Chondrocyte (in vitro differentiated cells): ENCODE data around the gene DLGAP4. TPM values are rescaled to one million over a fixed set of nuclear protein-coding genes. Genes with fewer than 3 reads are reported as not detected.

Experiments used
- DNase-seq: peaks from one replicate; pipeline ENCODE4 v3.0.0; 2021; ENCODE audit warnings: mixed read lengths, low spot score
- H3K27ac Mint-ChIP-seq: one replicate; pipeline ENCODE4 v1.8.0; 2021; ENCODE audit warnings: mild to moderate bottlenecking, moderate library complexity, mixed read lengths; ENCODE audit not compliant: unreplicated experiment
- H3K27me3 Mint-ChIP-seq: 2 replicates; pipeline ENCODE4 v1.8.0; 2021; ENCODE audit warnings: low read depth, mixed read lengths
- H3K36me3 Mint-ChIP-seq: 2 replicates; pipeline ENCODE4 v1.8.0; 2021; ENCODE audit warnings: low read depth, mixed read lengths
- H3K4me1 Mint-ChIP-seq: 2 replicates; pipeline ENCODE4 v1.8.0; 2021; ENCODE audit warnings: low read depth, mild to moderate bottlenecking, mixed read lengths
- H3K4me3 Mint-ChIP-seq: one replicate; pipeline ENCODE4 v1.8.0; 2021; ENCODE audit warnings: mild to moderate bottlenecking, moderate library complexity, mixed read lengths; ENCODE audit not compliant: unreplicated experiment
- H3K9me3 Mint-ChIP-seq: 2 replicates; pipeline ENCODE4 v1.8.0; 2021; ENCODE audit warnings: low read depth, mixed read lengths
- total RNA-seq: library from RNA; stranded (reverse); gene quantifications from 3 replicates; pipeline ENCODE4 v1.2.1, GENCODE V29; 2021
- TF ChIP-seq, protein P1 (sequence below): fragments of 200-600 bp; sonication (generic); IDR thresholded peaks from 2 replicates; pipeline ENCODE4 v1.5.0; 2021; ENCODE audit warnings: antibody characterized with exemption, mild to moderate bottlenecking, moderate library complexity

The DLGAP4 gene
- total RNA-seq, 1 donor from 2014 or later, result 161 TPM

DNA sequence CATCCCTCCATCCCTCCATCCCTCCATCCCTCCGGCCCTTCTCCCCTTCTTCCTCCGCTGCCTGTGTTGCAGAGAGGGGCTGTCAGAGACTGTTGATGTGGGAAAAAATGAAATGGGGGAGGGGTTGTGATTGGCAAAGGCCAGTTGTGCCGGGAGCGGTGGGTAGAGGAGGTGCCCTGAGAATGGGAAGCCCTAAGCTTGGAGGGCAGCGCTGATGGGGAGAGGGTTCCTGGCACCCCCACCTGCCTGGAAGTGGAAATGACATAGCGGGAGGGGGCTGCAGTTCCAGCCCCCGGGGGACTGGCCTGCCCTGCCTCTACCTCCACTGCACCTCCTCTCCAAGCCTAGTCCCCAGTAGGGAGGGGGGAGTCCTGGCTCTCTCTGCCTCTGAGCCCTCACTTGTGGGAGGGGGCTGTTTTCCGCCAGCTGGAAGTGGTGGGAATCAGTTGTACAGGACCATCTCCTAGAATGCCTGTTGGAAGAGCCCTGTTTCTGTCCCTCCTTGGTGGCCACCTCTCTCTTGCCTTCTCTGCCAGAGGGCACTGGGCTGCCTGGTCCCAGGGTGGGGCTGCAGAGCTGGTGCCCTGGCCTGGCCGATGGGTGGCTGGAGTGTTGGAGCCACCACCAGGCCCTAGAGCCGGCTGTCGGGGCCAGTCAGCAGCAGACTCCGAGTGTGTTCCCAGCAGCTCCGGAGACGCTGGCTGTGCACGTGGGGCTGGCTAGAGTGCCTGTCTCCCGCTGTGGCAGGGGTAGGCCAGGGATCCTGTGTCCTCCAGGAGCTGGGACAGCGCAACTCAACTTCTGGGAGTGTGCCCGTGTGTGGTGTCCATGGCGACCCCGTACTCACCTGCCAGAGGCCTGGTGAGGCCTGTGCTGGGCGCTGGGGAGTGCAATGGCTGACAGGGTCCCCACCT lies 1.5 kb downstream of the DLGAP4 start:
- H3K9me3 Mint-ChIP-seq, result no peaks in the 10 kb centered on the region
- TF ChIP-seq, protein P1, sequence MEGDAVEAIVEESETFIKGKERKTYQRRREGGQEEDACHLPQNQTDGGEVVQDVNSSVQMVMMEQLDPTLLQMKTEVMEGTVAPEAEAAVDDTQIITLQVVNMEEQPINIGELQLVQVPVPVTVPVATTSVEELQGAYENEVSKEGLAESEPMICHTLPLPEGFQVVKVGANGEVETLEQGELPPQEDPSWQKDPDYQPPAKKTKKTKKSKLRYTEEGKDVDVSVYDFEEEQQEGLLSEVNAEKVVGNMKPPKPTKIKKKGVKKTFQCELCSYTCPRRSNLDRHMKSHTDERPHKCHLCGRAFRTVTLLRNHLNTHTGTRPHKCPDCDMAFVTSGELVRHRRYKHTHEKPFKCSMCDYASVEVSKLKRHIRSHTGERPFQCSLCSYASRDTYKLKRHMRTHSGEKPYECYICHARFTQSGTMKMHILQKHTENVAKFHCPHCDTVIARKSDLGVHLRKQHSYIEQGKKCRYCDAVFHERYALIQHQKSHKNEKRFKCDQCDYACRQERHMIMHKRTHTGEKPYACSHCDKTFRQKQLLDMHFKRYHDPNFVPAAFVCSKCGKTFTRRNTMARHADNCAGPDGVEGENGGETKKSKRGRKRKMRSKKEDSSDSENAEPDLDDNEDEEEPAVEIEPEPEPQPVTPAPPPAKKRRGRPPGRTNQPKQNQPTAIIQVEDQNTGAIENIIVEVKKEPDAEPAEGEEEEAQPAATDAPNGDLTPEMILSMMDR, result no peak
- no peak overlapping the region for H3K27ac Mint-ChIP-seq
- DNase-seq, result no peak
- no peaks in the 10 kb centered on the region for H3K36me3 Mint-ChIP-seq
- H3K4me1 Mint-ChIP-seq, result peaks cover 5% of the 10 kb centered on the region
- H3K4me3 Mint-ChIP-seq, result no peak overlapping the region
- peaks cover 76% of the 10 kb centered on the region for H3K27me3 Mint-ChIP-seq

DNA sequence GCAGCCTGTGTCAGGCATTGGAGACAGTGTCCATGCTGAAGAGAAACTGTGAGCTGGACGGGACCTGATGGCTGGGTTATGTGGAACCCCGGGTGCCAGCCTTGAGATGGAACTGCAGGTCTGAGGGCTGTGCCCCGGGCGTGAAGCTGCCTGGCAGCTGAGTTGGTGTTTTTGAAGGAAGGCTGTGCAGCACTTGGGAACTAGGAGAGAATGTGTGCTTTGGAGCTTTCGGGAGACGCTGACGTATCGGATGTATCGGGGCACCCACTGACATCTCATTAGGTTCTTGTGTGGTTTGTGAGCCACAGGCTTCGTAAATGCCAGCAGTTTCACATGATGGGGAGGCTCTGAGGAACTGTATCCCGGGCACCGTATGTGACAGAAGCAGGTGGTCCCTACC lies 2.2 kb downstream of the DLGAP4 start:
- no peak overlapping the region for H3K4me3 Mint-ChIP-seq

DNA sequence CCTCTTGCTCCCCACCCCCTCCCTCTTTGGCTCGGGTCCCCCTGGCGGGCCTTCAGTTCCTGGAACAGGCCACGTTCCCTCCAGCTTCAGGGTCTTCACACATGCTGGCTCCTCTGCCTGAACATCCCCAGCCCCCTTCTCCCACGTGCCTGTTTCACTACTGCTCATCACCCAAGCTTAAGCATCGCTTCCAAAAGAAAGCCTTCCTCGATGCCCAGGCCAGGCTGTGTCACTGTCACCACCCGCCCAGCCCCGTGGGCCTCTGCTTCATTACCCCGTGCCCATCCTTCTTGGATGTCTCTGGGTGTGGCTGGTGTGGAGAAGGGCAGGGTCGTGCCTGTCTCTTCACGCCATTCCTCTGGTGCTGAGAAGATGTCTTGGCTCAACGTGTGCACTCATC lies 2.8 kb downstream of the DLGAP4 start:
- Mint-ChIP-seq H3K9me3 (no peaks in the 10 kb centered on the region), H3K4me1 (peaks cover 5% of the 10 kb centered on the region), H3K27ac (no peak overlapping the region), H3K27me3 (peaks cover 66% of the 10 kb centered on the region), H3K36me3 (no peaks in the 10 kb centered on the region), H3K4me3 (no peak overlapping the region)
- DNase-seq, result no peak
- TF ChIP-seq, protein P1, result no peak

More for the DNA sequence above, 2.2 kb downstream of the DLGAP4 start:
- DNase-seq, result no peak
- Mint-ChIP-seq H3K9me3 (no peaks in the 10 kb centered on the region), H3K36me3 (no peaks in the 10 kb centered on the region), H3K4me1 (peaks cover 5% of the 10 kb centered on the region), H3K27ac (no peak overlapping the region), H3K27me3 (peaks cover 73% of the 10 kb centered on the region)
- TF ChIP-seq, protein P1, result no peak

DNA sequence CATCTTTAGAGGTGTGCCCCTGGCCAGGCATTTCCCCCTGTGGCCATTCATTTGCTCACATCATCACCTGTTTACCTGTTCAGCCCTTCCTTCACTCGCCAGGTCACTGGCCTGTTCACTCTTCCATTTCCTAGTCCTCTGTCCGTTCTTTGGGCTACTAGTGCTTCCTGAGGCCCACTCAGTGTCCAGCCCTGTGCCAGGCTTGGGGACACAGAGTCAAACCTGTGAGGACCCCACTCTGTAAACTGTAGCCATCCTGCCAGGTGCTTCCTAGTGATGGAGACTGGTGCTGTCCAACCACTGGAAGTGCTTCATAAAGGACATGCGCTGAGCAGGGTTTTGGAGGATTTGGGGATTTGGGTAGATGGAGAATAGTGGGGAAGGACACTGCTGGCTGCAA lies 3.5 kb downstream of the DLGAP4 start:
- Mint-ChIP-seq H3K27me3 (peaks cover 63% of the 10 kb centered on the region), H3K4me3 (no peak overlapping the region), H3K4me1 (peaks cover 5% of the 10 kb centered on the region), H3K9me3 (no peaks in the 10 kb centered on the region), H3K36me3 (no peaks in the 10 kb centered on the region), H3K27ac (no peak overlapping the region)
- no peak for DNase-seq
- TF ChIP-seq, protein P1, result no peak

DNA sequence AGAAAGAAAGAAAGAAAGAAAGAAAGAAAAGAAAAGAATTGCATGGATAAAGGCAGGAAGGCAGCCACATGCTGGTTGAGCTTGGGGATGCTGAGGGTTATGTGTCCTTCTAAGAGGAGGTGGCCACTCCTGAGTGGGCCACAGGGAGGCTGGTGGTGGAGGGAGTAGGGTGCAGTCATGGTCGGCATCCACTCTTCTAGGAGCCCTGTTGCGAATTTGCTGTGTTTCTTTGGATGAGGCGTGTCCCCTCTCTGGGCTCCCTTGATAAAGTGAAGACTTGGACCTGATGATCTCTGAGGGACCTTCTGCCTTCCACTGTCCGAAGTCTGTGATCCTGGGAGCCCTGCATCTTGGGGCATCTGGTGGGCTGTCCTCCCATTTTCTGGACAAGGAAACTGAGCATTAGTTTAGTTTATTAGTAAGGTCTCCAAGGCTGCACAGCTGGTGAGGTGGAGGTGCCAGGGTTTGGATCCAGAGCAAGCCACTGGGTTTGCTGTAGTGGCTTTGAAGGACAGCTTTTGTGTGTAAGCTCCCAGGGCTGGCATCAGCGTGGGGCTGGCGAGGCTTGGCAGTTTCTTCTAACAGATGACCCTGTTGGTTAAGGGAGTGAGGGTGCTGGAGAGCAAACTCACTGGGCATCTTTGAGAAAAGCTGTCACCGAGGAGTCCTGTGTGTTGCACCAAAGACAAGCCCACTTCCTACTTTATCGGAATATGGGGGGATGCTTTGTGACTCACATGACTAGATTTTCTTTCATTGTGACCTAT lies 4.3 kb downstream of the DLGAP4 start:
- Mint-ChIP-seq H3K27me3 (peaks cover 57% of the 10 kb centered on the region), H3K4me1 (peaks cover 2% of the 10 kb centered on the region), H3K9me3 (no peaks in the 10 kb centered on the region), H3K27ac (no peak overlapping the region), H3K4me3 (no peak overlapping the region), H3K36me3 (no peaks in the 10 kb centered on the region)
- no peak for DNase-seq
- TF ChIP-seq, protein P1, result no peak
